Left renal cortex interstitium (tissue), 4 donors: Measurements from ENCODE around the gene CHRNA4. TPM values are rescaled to one million over a fixed set of nuclear protein-coding genes. Genes with fewer than 3 reads are reported as not detected.

ENCODE experiments used
- DNase-seq, 4 donors: peaks; one replicate each; pipeline ENCODE4 v3.0.0-alpha.2; 2013; ENCODE audit warnings: low read depth in 4 of 4, low spot score in 2 of 4, missing footprints in 1 of 4
- polyA plus RNA-seq, 4 donors: library from polyadenylated mRNA; unstranded; fragments of 120-200 nt; gene quantifications; one replicate each; pipeline ENCODE4 v1.2.1, GENCODE V29; 2013; ENCODE audit not compliant: insufficient read length in 4 of 4

Gene CHRNA4
- polyA plus RNA-seq, 4 donors = 5.6 to 29.6 (median 12.3) TPM

GRCh38 chr20:63297371-63297781, 63.8 kb downstream of the CHRNA4 start:
- DNase-seq = no peak

GRCh38 chr20:63296531-63297299, 64.4 kb downstream of the CHRNA4 start:
- DNase-seq = no peak

- DNase-seq = no peak
Observed at GRCh38 chr20:63295846-63296245, 65.3 kb downstream of the CHRNA4 start.

GRCh38 chr20:63295422-63295821, 65.7 kb downstream of the CHRNA4 start:
- no peak for DNase-seq

- DNase-seq = no peak
Observed at GRCh38 chr20:63295018-63295417, 66.1 kb downstream of the CHRNA4 start.

- DNase-seq = no peak
Observed at GRCh38 chr20:63294536-63294900, 66.6 kb downstream of the CHRNA4 start.

GRCh38 chr20:63293871-63294535, 67.1 kb downstream of the CHRNA4 start:
- no peak for DNase-seq

- DNase-seq = no peak
Observed at GRCh38 chr20:63293456-63293855, 67.7 kb downstream of the CHRNA4 start.

Other genes with a start within 250 kb of the CHRNA4 start
- gene YTHDF1, start 145.2 kb downstream of the CHRNA4 start, polyA plus RNA-seq = 10 to 100 TPM; 42.0 to 45.6 (median 44.3) TPM
- gene BIRC7, start 125.4 kb downstream of the CHRNA4 start, polyA plus RNA-seq = 1 to 10 TPM; 1.4 to 2.2 (median 2.0) TPM
- gene NKAIN4, start 106.9 kb downstream of the CHRNA4 start, polyA plus RNA-seq = 10 to 100 TPM; 25.4 to 42.2 (median 40.8) TPM
- gene ARFGAP1, start 88.5 kb downstream of the CHRNA4 start, polyA plus RNA-seq = 10 to 100 TPM; 53.9 to 90.8 (median 73.9) TPM
- gene COL20A1, start 68.2 kb downstream of the CHRNA4 start, polyA plus RNA-seq = 1 to 10 TPM in 1 of 4 donors, under 1 TPM in 3; 0.69 to 1.2 (median 0.94) TPM
- gene KCNQ2, start 111.3 kb upstream of the CHRNA4 start, polyA plus RNA-seq = 1 to 10 TPM; 3.7 to 9.6 (median 5.5) TPM
- gene EEF1A2, start 137.7 kb upstream of the CHRNA4 start, polyA plus RNA-seq = 1 to 10 TPM; 1.3 to 3.0 (median 1.8) TPM
- gene PPDPF, start 159.4 kb upstream of the CHRNA4 start, polyA plus RNA-seq = 100 to 1,000 TPM; 118 to 425 (median 326) TPM
- 1 to 10 TPM in 2 of 4 donors, under 1 TPM in 2; 0.30 to 1.3 (median 0.98) TPM for gene PTK6, start 176.0 kb upstream of the CHRNA4 start, polyA plus RNA-seq
- under 1 TPM in 3 of 4 donors, not detected in 1; 0.11 to 0.33 (median 0.30) TPM for gene SRMS, start 186.4 kb upstream of the CHRNA4 start, polyA plus RNA-seq
- gene FNDC11, start 192.8 kb upstream of the CHRNA4 start, polyA plus RNA-seq = 1 to 10 TPM in 3 of 4 donors, under 1 TPM in 1; 0.99 to 2.1 (median 1.6) TPM
- 10 to 100 TPM; 10.8 to 17.0 (median 13.8) TPM for gene HELZ2, start 212.9 kb upstream of the CHRNA4 start, polyA plus RNA-seq